ENCODE data around the gene COL2A1.

COL2A1 gene

DNA sequence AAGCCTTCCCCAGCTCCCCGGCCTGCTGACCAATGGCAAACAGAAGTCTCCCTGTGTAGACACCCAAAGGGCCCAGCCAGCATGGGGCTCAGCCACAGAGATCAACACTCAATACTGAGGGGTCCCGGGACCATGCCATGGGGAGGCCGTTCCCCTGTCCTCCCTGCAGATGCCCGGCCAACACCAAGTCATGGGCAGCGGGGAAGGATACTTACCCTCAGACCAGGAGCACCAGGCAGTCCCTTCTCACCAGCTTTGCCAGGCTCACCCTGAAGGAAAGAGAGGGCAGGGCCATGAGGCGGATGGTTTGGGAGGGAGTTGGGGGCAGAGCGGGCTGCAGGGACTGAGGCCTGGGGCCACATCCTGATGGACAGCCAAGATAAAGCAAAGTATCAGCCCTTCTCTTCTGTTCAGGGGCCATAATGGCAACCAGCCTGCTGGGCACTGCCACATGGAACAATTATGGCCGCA, 19.9 kb downstream of the COL2A1 start:
- Histone ChIP-seq H3K36me3 (no peaks in the 10 kb centered on the region), H3K4me3 (ENCODE audit: low read depth, low read length) (no peak overlapping the region), H3K9me3 (no peaks in the 10 kb centered on the region), H3K4me1 (no peaks in the 10 kb centered on the region), H3K27me3 (no peaks in the 10 kb centered on the region)
- no peak for DNase-seq
- TF ChIP-seq, protein P1, sequence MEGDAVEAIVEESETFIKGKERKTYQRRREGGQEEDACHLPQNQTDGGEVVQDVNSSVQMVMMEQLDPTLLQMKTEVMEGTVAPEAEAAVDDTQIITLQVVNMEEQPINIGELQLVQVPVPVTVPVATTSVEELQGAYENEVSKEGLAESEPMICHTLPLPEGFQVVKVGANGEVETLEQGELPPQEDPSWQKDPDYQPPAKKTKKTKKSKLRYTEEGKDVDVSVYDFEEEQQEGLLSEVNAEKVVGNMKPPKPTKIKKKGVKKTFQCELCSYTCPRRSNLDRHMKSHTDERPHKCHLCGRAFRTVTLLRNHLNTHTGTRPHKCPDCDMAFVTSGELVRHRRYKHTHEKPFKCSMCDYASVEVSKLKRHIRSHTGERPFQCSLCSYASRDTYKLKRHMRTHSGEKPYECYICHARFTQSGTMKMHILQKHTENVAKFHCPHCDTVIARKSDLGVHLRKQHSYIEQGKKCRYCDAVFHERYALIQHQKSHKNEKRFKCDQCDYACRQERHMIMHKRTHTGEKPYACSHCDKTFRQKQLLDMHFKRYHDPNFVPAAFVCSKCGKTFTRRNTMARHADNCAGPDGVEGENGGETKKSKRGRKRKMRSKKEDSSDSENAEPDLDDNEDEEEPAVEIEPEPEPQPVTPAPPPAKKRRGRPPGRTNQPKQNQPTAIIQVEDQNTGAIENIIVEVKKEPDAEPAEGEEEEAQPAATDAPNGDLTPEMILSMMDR (IDR thresholded peaks at IDR 0.05; ENCODE audit: low read depth, low read length): no peak

GRCh38 chr12:47983541-47984115, 20.6 kb downstream of the COL2A1 start:
- H3K9me3 ChIP-seq: no peaks in the 10 kb centered on the region
- H3K27me3 ChIP-seq: no peaks in the 10 kb centered on the region
- DNase-seq: no peak
- H3K4me3 ChIP-seq (ENCODE audit: low read depth, low read length): no peak overlapping the region
- no peaks in the 10 kb centered on the region for H3K36me3 ChIP-seq
- TF ChIP-seq, protein P1 (IDR thresholded peaks at IDR 0.05; ENCODE audit: low read depth, low read length): no peak
- H3K4me1 ChIP-seq: no peaks in the 10 kb centered on the region

DNA sequence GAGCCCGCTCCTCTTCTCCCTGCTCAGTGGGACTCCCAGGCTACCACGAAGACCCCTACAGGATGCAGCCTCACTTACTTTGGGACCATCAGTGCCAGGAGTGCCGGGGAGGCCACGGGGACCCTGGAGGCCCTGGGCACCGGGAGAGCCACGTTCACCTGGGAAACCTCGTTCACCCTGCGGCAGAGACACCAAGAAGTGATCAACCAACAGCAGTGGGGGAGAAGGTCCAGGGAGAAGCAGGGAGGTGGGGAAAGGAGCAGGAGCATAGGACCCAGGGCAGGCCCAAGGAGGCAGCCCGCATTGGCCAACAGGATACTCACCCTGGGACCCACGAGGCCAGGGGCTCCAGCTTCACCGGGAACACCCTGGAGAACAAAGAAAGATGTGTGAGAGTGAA, 21.5 kb downstream of the COL2A1 start:
- DNase-seq: no peak

DNA sequence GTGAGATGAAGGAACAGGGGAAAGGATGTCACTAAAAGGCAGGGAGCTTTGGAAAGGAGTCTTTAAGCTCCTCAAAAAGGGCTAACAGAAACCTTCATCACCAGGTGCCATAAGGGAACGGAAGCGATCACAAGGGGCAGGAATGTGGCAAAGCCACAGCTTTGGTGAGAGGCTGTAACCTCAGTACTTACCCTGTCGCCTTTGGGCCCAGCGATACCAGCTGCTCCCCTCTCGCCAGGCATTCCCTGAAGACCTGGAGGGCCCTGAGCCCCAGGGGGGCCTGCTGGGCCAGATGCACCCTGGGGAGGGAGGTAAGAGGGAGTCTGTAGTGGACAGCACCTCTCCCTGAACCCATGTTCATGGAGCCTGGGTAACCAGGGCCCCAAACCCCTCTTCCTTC, 22.0 kb downstream of the COL2A1 start:
- no peaks in the 10 kb centered on the region for H3K27me3 ChIP-seq
- no peak for DNase-seq
- no peaks in the 10 kb centered on the region for H3K9me3 ChIP-seq
- H3K4me3 ChIP-seq (ENCODE audit: low read depth, low read length): no peak overlapping the region
- H3K4me1 ChIP-seq: no peaks in the 10 kb centered on the region
- no peaks in the 10 kb centered on the region for H3K36me3 ChIP-seq
- TF ChIP-seq, protein P1 (IDR thresholded peaks at IDR 0.05; ENCODE audit: low read depth, low read length): no peak

More for the DNA sequence above, 21.5 kb downstream of the COL2A1 start:
- TF ChIP-seq, protein P1 (IDR thresholded peaks at IDR 0.05; ENCODE audit: low read depth, low read length): no peak
- H3K9me3 ChIP-seq: no peaks in the 10 kb centered on the region
- no peaks in the 10 kb centered on the region for H3K4me1 ChIP-seq
- no peaks in the 10 kb centered on the region for H3K36me3 ChIP-seq
- no peaks in the 10 kb centered on the region for H3K27me3 ChIP-seq
- H3K4me3 ChIP-seq (ENCODE audit: low read depth, low read length): no peak overlapping the region

GRCh38 chr12:47981496-47982260, 22.6 kb downstream of the COL2A1 start:
- Histone ChIP-seq H3K27me3 (no peaks in the 10 kb centered on the region), H3K9me3 (no peaks in the 10 kb centered on the region), H3K4me1 (no peaks in the 10 kb centered on the region), H3K36me3 (no peaks in the 10 kb centered on the region), H3K4me3 (ENCODE audit: low read depth, low read length) (no peak overlapping the region)
- TF ChIP-seq, protein P1 (IDR thresholded peaks at IDR 0.05; ENCODE audit: low read depth, low read length): no peak
- DNase-seq: no peak
